Lung (tissue), 12 donors: ENCODE measurements around the gene GAS6. TPM values are rescaled to one million over a fixed set of nuclear protein-coding genes. Genes with fewer than 3 reads are reported as not detected.

ENCODE experiments used
- ATAC-seq: fragments of 200-7000 bp; cut with Tn5 transposase; one replicate; pipeline ENCODE4 v1.9.1; 2020; ENCODE audit warnings: moderate number of reproducible peaks; ENCODE audit not compliant: insufficient read depth, low FRiP score
- DNase-seq, 3 donors: peaks; one replicate each; pipeline ENCODE4 v3.0.0-alpha.2; 2013 to 2017
- H3K27ac ChIP-seq, 2 donors: one replicate each; pipeline ENCODE4 v1.5.1; 2013; ENCODE audit warnings: mild to moderate bottlenecking in 2 of 2, moderate library complexity in 2 of 2, control low read depth in 1 of 2, inconsistent platforms in 1 of 2, low read depth in 1 of 2, low read length in 1 of 2
- H3K27me3 ChIP-seq, 3 donors: one replicate each; pipeline ENCODE4 v1.5.1; 2013; ENCODE audit warnings: low read length in 2 of 3; ENCODE audit not compliant: control insufficient read depth in 3 of 3, insufficient read depth in 3 of 3
- H3K36me3 ChIP-seq, 4 donors: one replicate each; pipeline ENCODE4 v1.5.1; 2013; ENCODE audit warnings: low read length in 4 of 4, mild to moderate bottlenecking in 1 of 4, moderate library complexity in 1 of 4; ENCODE audit not compliant: control insufficient read depth in 4 of 4, insufficient read depth in 4 of 4
- H3K4me1 ChIP-seq, 5 donors: one replicate each; pipeline ENCODE4 v1.5.1; 2013; ENCODE audit warnings: low read length in 5 of 5, mild to moderate bottlenecking in 2 of 5, moderate library complexity in 1 of 5; ENCODE audit not compliant: control insufficient read depth in 5 of 5, insufficient read depth in 5 of 5
- H3K4me3 ChIP-seq: one replicate; pipeline ENCODE4 v1.5.1; 2013; ENCODE audit warnings: mild to moderate bottlenecking, control low read depth, moderate library complexity
- H3K9ac ChIP-seq, 2 donors: one replicate each; pipeline ENCODE4 v1.5.1; 2013; ENCODE audit warnings: low read length in 2 of 2, control low read depth in 1 of 2; ENCODE audit not compliant: insufficient read depth in 1 of 2
- H3K9me3 ChIP-seq, 4 donors: one replicate each; pipeline ENCODE4 v1.5.1; 2013; ENCODE audit warnings: low read length in 3 of 4, mild to moderate bottlenecking in 1 of 4, moderate library complexity in 1 of 4; ENCODE audit not compliant: control insufficient read depth in 4 of 4, insufficient read depth in 3 of 4
- WGBS, 2 donors: extraction: QIAGEN DNeasy Blood & Tissue Kit; methylation state at CpG; one replicate each; pipeline ENCODE4 v1.1.7; 2013; 5-methylcytosine and 5-hydroxymethylcytosine counted together
- polyA plus RNA-seq, 2 donors: library from polyadenylated mRNA; stranded (reverse); fragments of 200-250 nt; gene quantifications; one replicate each; pipeline ENCODE4 v1.2.1, GENCODE V29; 2013
- total RNA-seq, 2 donors: library from RNA; depleted of rRNA in 1 of 2; stranded (reverse); fragments of >200 nt in 1 of 2; gene quantifications; one replicate each; pipeline ENCODE4 v1.2.1, GENCODE V29; 2014 to 2021
- TF ChIP-seq, protein P1 (sequence below): IDR thresholded peaks from 2 replicates; pipeline ENCODE4 v1.5.1; 2012; ENCODE audit warnings: mild to moderate bottlenecking; ENCODE audit errors: control extremely low read depth, extremely low read depth
- donor health status: control.
- donor health status: control.
- donor health status: Bipolar disorder and iron deficiency.
- donor health status: healthy.
- donor health status: DM: yes; HTN: yes; CAD: no.

Gene GAS6
- total and polyA plus RNA-seq, 4 donors = 61.8 to 107 (median 76.1) TPM

DNA sequence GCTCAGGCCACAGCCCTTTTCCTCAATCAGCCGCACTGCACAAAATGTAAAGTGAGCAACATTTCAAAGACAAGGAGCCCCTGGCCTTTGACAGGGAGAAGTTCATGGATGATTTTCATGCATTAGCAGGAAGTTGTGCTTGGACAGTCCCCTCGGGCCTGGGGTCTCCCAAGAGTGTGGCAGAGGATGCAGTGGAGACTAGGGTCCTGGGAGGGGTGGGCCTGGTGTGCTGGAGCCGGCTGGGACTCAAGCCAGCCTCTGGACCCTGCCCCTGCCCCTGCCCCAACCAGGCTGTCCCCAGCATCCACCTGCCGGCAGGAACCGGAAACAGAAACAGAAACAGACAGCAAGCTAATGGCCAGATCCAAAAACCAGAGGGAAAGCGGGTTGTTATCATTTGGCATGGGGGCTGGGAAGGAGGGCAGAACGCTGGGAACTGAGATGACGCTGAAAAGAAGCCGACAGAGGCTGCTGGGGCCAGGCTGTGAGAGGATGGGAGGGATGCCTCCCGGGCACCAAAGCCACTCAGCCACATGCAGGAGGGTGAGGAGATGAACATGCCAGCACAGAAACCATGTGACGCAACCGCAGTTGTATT is 2.3 kb downstream of the GAS6 start:
- WGBS, 2 donors = 65 to 72% methylated on average over 12 of the region's 12 CpGs
- DNase-seq (peak in 1 of 3 donors; percentile 11), ATAC-seq (no peak)
- Histone ChIP-seq H3K4me3 (no peak overlapping the region), H3K4me1 (peaks cover 2 to 22% (median 8%) of the 10 kb centered on the region in 5 donors), H3K9me3 (peaks cover 0 to 2% (median 0%) of the 10 kb centered on the region in 4 donors), H3K27me3 (peaks cover 0 to 26% (median 17%) of the 10 kb centered on the region in 3 donors), H3K27ac (no peak overlapping the region), H3K36me3 (peaks cover 0 to 7% (median 0%) of the 10 kb centered on the region in 4 donors), H3K9ac (no peak overlapping the region)
- TF ChIP-seq, protein P1, sequence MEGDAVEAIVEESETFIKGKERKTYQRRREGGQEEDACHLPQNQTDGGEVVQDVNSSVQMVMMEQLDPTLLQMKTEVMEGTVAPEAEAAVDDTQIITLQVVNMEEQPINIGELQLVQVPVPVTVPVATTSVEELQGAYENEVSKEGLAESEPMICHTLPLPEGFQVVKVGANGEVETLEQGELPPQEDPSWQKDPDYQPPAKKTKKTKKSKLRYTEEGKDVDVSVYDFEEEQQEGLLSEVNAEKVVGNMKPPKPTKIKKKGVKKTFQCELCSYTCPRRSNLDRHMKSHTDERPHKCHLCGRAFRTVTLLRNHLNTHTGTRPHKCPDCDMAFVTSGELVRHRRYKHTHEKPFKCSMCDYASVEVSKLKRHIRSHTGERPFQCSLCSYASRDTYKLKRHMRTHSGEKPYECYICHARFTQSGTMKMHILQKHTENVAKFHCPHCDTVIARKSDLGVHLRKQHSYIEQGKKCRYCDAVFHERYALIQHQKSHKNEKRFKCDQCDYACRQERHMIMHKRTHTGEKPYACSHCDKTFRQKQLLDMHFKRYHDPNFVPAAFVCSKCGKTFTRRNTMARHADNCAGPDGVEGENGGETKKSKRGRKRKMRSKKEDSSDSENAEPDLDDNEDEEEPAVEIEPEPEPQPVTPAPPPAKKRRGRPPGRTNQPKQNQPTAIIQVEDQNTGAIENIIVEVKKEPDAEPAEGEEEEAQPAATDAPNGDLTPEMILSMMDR = no peak

DNA sequence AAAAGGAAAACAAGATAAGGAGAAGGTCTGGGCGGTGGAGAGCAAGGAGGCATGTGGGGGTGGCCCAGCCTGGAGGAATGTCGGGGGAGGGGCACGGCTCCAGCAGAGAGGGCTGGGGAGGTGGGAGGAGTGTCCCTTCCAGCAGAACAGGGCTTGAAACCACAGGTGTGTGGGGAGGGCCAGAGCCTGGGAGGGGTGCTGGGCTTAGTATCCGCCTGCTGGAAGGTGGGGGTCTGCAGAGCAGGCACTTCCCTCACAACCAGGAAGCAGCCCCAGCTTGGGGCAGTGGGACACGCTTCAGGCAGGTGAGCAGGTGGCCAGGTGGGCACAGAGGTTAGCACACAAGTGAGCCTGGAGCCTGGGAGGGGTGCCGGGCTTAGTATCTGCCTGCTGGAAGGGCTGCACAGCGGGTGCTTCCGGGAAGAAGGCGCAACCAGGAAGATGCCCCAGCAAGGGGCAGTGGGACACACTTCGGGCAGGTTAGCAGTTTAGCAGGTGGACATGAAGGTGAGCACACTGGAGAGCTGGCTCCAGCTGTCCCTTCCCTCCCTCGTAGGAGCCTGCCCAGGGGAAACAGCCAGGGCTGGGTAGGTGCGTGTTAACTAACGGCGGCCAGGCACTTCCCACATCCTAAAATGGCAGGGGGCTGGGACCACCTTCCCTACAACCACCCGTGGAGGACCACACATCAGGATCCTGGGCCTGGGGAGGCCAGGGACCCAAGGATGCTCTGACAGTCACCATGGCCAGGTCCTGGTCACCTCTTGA is 3.0 kb downstream of the GAS6 start:
- Histone ChIP-seq H3K27ac (peak overlapping the region in 1 of 2 donors; percentile 28), H3K27me3 (peaks cover 0 to 20% (median 11%) of the 10 kb centered on the region in 3 donors), H3K9me3 (peaks cover 0 to 2% (median 0%) of the 10 kb centered on the region in 4 donors), H3K36me3 (peaks cover 0 to 7% (median 0%) of the 10 kb centered on the region in 4 donors), H3K4me3 (no peak overlapping the region), H3K4me1 (peaks cover 2 to 22% (median 10%) of the 10 kb centered on the region in 5 donors), H3K9ac (no peak overlapping the region)
- ATAC-seq (no peak), DNase-seq (peak in 2 of 3 donors; percentile 47 to 52)
- WGBS, 2 donors = 69 to 83% methylated on average over 15 of the region's 15 CpGs
- TF ChIP-seq, protein P1 = no peak

DNA sequence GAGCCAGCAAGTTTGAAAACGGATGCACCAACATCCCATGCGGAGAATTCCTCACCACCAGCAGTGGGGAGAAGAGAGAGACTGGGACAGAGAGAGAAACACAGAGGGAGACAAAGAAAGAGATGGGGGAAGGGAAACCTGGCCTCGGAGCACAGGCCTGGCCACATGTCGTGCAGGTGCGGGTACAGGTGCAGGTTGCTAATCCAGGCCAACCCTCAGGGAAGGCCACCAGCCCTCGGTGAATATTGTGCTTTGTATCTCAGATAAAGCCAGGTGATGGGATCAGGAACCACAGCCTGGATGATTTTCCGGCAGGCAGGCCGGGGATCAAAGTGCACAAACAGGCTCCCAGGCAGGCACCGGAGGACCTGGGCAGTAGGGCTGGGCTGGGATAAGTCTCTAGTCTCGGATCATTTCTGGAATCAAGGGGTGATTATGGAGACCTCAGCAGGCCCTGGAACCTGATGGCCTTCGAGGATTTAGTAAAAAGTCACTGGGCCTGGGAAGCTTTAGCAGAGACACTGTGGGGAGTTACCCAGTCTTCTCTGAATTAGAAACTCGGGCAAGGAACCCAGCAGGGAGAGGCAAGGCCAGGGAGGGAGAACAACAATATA is 3.7 kb downstream of the GAS6 start:
- WGBS, 2 donors = 77 to 84% methylated on average over 12 of the region's 12 CpGs
- H3K4me1 ChIP-seq = peaks cover 2 to 22% (median 10%) of the 10 kb centered on the region in 5 donors
- no peak overlapping the region for H3K9ac ChIP-seq
- peak overlapping the region in 1 of 2 donors; percentile 11 for H3K27ac ChIP-seq
- no peak for DNase-seq
- H3K36me3 ChIP-seq = peaks cover 0 to 7% (median 0%) of the 10 kb centered on the region in 4 donors
- TF ChIP-seq, protein P1 = no peak
- peaks cover 0 to 13% (median 4%) of the 10 kb centered on the region in 3 donors for H3K27me3 ChIP-seq
- H3K4me3 ChIP-seq = no peak overlapping the region
- H3K9me3 ChIP-seq = peaks cover 0 to 2% (median 0%) of the 10 kb centered on the region in 4 donors
- ATAC-seq = no peak
